GM19035 (cell line): ENCODE data around the gene ABCG1.

Experiments
- ATAC-seq: cut with Tn5 transposase; IDR thresholded peaks from one replicate; pipeline ENCODE4 v1.9.1; 2021; ENCODE audit not compliant: unreplicated experiment

ABCG1 gene

DNA sequence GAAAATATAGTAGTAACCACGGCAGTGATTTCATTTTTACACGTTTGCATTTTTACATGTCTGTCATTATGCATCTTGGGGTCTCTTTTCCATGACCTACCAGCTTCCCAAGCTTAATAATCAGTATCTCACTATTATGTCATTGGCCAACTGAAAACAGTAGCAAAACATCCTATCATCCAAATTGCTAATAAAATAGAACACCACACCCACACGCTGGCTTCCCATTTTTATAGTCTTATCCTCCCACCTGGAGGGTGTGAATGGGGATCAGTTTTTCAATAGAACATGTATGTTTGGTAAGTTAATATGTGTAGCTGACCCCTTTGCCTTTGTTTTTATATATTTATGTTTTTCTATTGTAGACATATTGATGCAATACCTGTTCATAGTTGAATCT lies 84.5 kb downstream of the ABCG1 start:
- no peak for ATAC-seq

GRCh38 chr21:42304556-42305454 lies 85.9 kb downstream of the ABCG1 start:
- no peak for ATAC-seq

- ATAC-seq = no peak
Observed at GRCh38 chr21:42305707-42306147, 86.8 kb downstream of the ABCG1 start.

DNA sequence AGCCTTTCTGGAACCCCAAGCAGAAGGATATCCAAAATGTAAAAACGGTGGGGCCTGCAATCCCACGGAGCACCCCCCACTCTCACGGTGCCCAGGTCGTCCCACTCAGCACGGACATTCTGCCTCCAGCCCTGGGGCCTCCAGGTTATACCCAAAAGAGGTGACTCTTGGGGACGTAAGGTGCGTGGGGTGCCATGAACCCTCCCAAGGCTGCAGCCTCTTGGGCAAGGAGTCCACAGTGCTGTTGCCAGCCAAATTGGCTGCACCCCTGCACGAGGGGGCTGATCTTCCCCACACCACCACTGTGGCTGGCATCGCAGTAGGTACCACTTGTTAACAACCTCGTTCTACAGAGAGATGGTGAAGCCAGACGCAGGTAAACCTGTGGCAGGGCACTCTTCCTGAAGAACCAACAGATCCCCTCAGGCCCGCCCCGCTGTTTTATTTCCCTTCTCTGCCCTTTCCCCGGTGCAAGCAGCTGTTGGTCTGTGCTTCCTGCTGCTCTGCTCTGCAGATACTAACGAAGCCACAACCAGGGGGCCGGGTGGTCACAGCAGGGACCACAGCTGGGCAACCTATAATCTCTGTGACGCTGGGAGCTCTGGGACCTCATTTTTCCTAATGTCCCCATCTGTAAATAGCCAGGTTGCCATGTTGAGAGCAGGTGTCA lies 87.6 kb downstream of the ABCG1 start:
- no peak for ATAC-seq

- ATAC-seq = no peak
Observed at GRCh38 chr21:42307106-42307505, 88.2 kb downstream of the ABCG1 start.

GRCh38 chr21:42308161-42308913 lies 89.4 kb downstream of the ABCG1 start:
- no peak for ATAC-seq

GRCh38 chr21:42308914-42309752 lies 90.2 kb downstream of the ABCG1 start:
- ATAC-seq = no peak

- ATAC-seq = no peak
Observed at GRCh38 chr21:42309753-42310213, 90.8 kb downstream of the ABCG1 start.

DNA sequence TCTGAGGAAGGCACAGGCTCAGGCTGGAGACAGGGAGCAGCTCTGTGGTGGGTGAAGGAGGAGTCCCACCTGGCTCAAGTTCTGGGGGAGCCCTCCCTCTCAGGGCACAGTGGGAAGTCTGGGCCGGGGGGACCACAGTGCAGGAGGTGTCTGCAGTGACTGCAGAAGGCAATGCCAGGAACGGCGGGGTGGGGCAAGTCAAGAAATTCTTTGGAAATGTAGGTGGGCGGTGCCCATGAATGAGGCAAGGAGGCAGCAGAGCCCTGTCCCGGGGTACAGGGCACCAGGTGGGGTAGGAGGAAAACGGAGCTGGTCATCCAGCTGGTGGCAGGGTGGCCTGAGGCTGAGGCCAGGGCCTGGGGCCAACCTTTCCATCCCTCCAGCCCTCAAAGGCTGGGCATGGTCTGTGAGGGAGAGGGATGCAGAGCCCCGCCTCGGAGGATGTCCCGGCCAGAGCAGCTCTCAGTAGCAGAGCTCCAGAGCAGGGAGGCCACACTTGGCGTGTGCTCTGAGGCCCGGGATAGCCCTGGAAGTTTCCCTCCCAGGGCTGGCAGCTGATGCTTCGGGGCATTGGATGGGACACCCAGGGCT lies 91.6 kb downstream of the ABCG1 start:
- no peak for ATAC-seq

DNA sequence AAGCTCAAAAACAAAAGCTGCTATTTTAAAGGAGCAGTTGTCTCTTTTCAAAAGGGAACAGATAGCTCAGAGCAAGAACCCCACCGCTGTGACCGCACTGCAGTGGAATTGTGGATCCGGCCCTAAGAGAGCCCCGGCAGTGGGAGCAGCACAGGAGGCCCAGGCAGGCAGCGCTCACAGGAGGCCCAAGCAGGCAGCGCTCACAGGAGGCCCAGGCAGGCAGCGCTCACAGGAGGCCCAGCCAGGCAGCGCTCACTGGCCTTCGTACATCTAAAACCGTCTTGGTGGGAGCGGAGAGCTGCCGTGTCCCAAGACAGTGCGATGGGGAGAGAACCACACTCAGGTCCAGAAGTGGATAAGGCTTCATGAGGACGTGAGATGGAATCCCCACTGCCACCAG lies 92.2 kb downstream of the ABCG1 start:
- ATAC-seq = no peak

DNA sequence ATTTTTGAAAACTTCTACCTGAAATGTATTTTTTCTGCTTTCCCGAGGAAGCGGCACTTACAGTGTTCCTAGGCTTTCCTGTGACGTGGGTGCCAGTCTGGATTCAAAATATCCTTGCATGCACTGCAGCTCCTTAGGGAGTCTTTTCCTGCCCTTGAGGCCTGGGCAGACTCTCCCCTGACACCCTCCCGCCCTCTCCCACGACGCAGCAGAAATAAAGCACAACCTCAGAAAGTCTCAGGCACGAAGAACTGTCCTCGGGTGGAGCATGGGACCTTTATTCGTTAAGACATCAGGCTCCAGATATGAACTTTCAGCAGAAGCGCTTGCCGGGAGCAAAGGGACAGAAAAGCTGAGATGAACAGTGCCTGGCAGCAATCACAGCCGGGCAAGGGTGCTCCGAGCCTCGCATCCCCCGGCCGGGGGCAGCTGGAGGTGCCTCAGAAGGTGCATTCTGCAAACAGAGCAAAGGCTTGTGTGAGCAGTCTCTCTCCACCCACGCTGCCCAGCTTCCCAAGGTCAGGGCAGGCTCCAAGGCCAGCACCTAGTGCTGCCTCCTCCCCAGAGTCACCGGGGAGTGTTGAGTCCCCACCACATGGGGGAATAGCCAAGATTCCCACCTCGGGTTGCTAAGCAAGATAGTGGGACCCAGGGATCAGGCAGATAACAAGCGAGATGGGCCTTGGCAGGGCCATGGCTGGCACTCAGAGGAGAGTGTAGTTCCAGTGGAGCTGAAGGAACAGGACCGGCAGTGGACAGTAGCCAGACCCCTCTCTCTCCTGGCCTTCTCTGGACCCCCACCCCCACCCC lies 93.1 kb downstream of the ABCG1 start:
- ATAC-seq = no peak

GRCh38 chr21:42312626-42313104 lies 93.7 kb downstream of the ABCG1 start:
- no peak for ATAC-seq

GRCh38 chr21:42313501-42313969 lies 94.6 kb downstream of the ABCG1 start:
- no peak for ATAC-seq

GRCh38 chr21:42314616-42315295 lies 95.8 kb downstream of the ABCG1 start:
- no peak for ATAC-seq

GRCh38 chr21:42315296-42315891 lies 96.5 kb downstream of the ABCG1 start, which contains the start of gene TFF3:
TFF3 (minus strand) TSS chr21:42315409; CDS start chr21:42315374, 35 bp downstream.
- ATAC-seq = no peak

- no peak for ATAC-seq
Observed at GRCh38 chr21:42316891-42317290, 98.0 kb downstream of the ABCG1 start.

DNA sequence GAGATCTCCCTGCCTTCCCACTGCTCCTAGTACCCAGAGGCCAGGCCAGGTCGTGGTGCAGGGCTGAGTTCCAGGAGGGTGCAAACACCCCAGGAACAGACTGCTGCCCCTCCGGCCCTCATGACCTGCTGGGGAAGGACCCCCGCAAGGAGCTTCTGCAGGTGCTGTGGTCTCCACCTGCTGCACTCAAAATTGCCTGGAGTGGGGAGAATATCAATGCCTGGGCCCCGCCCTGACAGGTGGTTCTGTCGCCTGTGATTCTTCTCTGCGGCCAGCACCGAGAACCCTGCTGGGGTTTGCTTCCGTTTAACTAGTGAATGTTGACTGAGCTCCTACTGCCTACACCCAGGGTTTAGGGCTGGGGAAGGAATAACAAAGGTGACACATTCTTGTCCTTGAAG lies 98.4 kb downstream of the ABCG1 start:
- ATAC-seq = no peak
